Peyer's patch (tissue), 4 donors: Measurements from ENCODE around the gene LDLRAD4.

Source experiments
- POLR2A ChIP-seq, 2 donors: fragments of 450-650 bp; IDR thresholded peaks; one replicate each; pipeline ENCODE4 v1.5.1; 2017; ENCODE audit warnings: antibody characterized with exemption in 2 of 2, mild to moderate bottlenecking in 2 of 2, moderate library complexity in 2 of 2
- TF ChIP-seq, protein P1 (sequence below), 6 experiments: fragments of 450-650 bp in 4 of 6; fragments of 200-600 bp in 2 of 6; sonication (generic) in 1 of 6; IDR thresholded peaks; one replicate each; pipeline ENCODE4 v1.5.1; 2017 to 2019; ENCODE audit warnings: antibody characterized with exemption in 6 of 6, mild to moderate bottlenecking in 3 of 6, moderate library complexity in 1 of 6

DNA sequence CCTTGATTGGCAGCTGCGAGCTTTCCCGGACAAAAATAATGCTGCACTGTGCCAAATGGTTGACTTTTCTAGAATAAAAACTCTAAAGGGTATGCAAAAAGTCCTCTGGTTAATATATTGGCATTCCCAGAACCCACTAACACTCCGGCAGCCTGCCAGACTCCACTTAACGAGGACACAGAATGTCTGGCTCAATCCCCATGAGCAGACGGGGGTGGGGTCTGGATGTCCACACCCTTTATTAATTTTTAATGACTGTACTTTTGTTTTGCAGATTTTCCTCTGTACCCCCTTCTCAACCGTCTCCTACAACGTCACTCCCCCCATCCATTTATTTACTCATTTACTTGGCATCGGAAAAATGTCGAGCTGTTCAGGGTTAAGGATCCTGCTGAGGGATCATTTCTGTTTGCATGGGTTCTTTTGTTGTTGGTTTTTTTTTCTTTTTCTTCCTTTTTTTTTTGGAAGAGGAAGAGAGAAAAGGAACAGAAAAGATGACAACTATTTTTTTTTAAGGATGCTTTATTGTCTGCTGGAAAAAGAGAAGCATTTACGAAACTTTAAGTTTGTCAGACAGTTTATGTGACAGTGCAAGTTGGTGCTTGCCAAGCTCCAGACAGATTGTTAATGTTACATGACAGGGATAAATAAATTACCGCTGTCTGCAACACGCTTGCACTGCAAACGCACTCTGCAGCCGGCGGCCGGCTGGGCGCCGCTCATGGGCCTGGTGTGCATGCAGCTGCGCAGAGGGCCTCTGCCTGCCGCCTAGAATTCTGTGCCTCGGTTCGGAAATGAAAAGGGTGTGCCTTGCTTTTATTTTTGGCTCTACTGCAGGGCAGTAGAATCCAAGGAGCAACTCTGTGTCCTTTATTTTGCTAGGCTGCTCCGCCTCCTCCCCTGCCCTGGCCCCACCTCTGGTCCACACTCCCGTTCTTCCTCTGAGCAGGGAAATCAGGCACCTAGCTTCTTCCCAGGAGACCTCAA, 3.6 kb downstream of the LDLRAD4 start:
- TF ChIP-seq POLR2A (IDR thresholded peaks at IDR 0.05) = peak in 1 of 2 donors; percentile 41
- TF ChIP-seq, protein P1, sequence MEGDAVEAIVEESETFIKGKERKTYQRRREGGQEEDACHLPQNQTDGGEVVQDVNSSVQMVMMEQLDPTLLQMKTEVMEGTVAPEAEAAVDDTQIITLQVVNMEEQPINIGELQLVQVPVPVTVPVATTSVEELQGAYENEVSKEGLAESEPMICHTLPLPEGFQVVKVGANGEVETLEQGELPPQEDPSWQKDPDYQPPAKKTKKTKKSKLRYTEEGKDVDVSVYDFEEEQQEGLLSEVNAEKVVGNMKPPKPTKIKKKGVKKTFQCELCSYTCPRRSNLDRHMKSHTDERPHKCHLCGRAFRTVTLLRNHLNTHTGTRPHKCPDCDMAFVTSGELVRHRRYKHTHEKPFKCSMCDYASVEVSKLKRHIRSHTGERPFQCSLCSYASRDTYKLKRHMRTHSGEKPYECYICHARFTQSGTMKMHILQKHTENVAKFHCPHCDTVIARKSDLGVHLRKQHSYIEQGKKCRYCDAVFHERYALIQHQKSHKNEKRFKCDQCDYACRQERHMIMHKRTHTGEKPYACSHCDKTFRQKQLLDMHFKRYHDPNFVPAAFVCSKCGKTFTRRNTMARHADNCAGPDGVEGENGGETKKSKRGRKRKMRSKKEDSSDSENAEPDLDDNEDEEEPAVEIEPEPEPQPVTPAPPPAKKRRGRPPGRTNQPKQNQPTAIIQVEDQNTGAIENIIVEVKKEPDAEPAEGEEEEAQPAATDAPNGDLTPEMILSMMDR (IDR thresholded peaks at IDR 0.05) = no peak
